WERI-Rb-1 (cell line): Measurements from ENCODE around the gene TXNDC16.

ENCODE experiments used
- DNase-seq: peaks from one replicate; pipeline ENCODE4 v3.0.0-alpha.2; 2020
- H3K27ac ChIP-seq: fragments of 250-450 bp; sonication (Bioruptor Pico); 2 replicates; pipeline ENCODE4 v1.5.1; 2020; ENCODE audit warnings: mild to moderate bottlenecking, moderate library complexity
- H3K27me3 ChIP-seq: fragments of 250-450 bp; sonication (Bioruptor Pico); 2 replicates; pipeline ENCODE4 v1.5.1; 2021; ENCODE audit warnings: mild to moderate bottlenecking, low read depth, moderate library complexity; ENCODE audit not compliant: insufficient read depth, severe bottlenecking
- H3K36me3 ChIP-seq: fragments of 250-450 bp; sonication (Bioruptor Pico); 2 replicates; pipeline ENCODE4 v1.5.1; 2020; ENCODE audit warnings: mild to moderate bottlenecking, moderate library complexity
- H3K4me3 ChIP-seq: 2 replicates; pipeline ENCODE4 v1.5.1; 2011; ENCODE audit warnings: low read depth, mild to moderate bottlenecking, control low read depth, low read length
- H3K9me3 ChIP-seq: fragments of 250-450 bp; sonication (Bioruptor Pico); 2 replicates; pipeline ENCODE4 v1.5.1; 2021; ENCODE audit warnings: mild to moderate bottlenecking, moderate library complexity; ENCODE audit not compliant: severe bottlenecking
- CTCF ChIP-seq: IDR thresholded peaks from 2 replicates; pipeline ENCODE4 v1.5.1; 2011; ENCODE audit warnings: low read depth, mild to moderate bottlenecking, control low read depth, inconsistent platforms, low read length

The TXNDC16 gene

GRCh38 chr14:52429451-52429850 is 122.9 kb downstream of the TXNDC16 start:
- DNase-seq: no peak
- no peaks in the 10 kb centered on the region for H3K9me3 ChIP-seq
- no peaks in the 10 kb centered on the region for H3K36me3 ChIP-seq
- no peak overlapping the region for H3K27ac ChIP-seq
- no peak overlapping the region for H3K4me3 ChIP-seq
- no peak for TF ChIP-seq CTCF
- H3K27me3 ChIP-seq: no peaks in the 10 kb centered on the region

GRCh38 chr14:52427460-52427859 is 124.8 kb downstream of the TXNDC16 start:
- TF ChIP-seq CTCF: no peak
- H3K4me3 ChIP-seq: no peak overlapping the region
- H3K27me3 ChIP-seq: no peaks in the 10 kb centered on the region
- H3K9me3 ChIP-seq: no peaks in the 10 kb centered on the region
- DNase-seq: no peak
- H3K36me3 ChIP-seq: no peaks in the 10 kb centered on the region
- no peak overlapping the region for H3K27ac ChIP-seq

- no peak for DNase-seq
- TF ChIP-seq CTCF: no peak
- H3K27ac ChIP-seq: no peak overlapping the region
- no peak overlapping the region for H3K4me3 ChIP-seq
- H3K27me3 ChIP-seq: no peaks in the 10 kb centered on the region
- H3K9me3 ChIP-seq: no peaks in the 10 kb centered on the region
- H3K36me3 ChIP-seq: no peaks in the 10 kb centered on the region
Measured at GRCh38 chr14:52422650-52423356, 129.5 kb downstream of the TXNDC16 start.

- DNase-seq: no peak
- no peak for TF ChIP-seq CTCF
- no peak overlapping the region for H3K4me3 ChIP-seq
- no peaks in the 10 kb centered on the region for H3K27me3 ChIP-seq
- H3K9me3 ChIP-seq: no peaks in the 10 kb centered on the region
- H3K27ac ChIP-seq: no peak overlapping the region
- no peaks in the 10 kb centered on the region for H3K36me3 ChIP-seq
Measured at GRCh38 chr14:52417139-52417538, 135.2 kb downstream of the TXNDC16 start.

- no peak for DNase-seq
Measured at GRCh38 chr14:52413729-52414408, 138.4 kb downstream of the TXNDC16 start.

More at GRCh38 chr14:52413729-52414408, 138.4 kb downstream of the TXNDC16 start:
- no peaks in the 10 kb centered on the region for H3K27me3 ChIP-seq
- no peak for TF ChIP-seq CTCF
- no peaks in the 10 kb centered on the region for H3K9me3 ChIP-seq
- H3K27ac ChIP-seq: no peak overlapping the region
- H3K36me3 ChIP-seq: no peaks in the 10 kb centered on the region
- H3K4me3 ChIP-seq: no peak overlapping the region
